Lower lobe of right lung (tissue), 2 donors: ENCODE data around the gene ARHGAP21. TPM values are rescaled to one million over a fixed set of nuclear protein-coding genes. Genes with fewer than 3 reads are reported as not detected.
"Not testable (repeated sequence)": the region's sequence is repeated elsewhere in the genome, so short reads cannot be mapped to it uniquely, and the experiment has no call there.

Experiments
- ATAC-seq, 2 donors: fragments of 200-7000 bp; cut with Tn5 transposase; one replicate each; pipeline ENCODE4 v1.9.1; 2020 to 2022; ENCODE audit warnings: mild to moderate bottlenecking in 2 of 2, moderate library complexity in 2 of 2
- DNase-seq: peaks from one replicate; pipeline ENCODE4 v3.0.0-alpha.2; 2020
- H3K27ac ChIP-seq: fragments of 200-600 bp; one replicate; pipeline ENCODE4 v1.8.0; 2022
- H3K27me3 ChIP-seq: fragments of 200-600 bp; one replicate; pipeline ENCODE4 v1.8.0; 2022; ENCODE audit warnings: low read depth
- H3K36me3 ChIP-seq: fragments of 200-600 bp; one replicate; pipeline ENCODE4 v1.8.0; 2022; ENCODE audit warnings: mild to moderate bottlenecking
- H3K4me1 ChIP-seq: fragments of 200-600 bp; one replicate; pipeline ENCODE4 v1.8.0; 2022
- H3K4me3 ChIP-seq: fragments of 200-600 bp; one replicate; pipeline ENCODE4 v1.8.0; 2022; ENCODE audit warnings: mild to moderate bottlenecking
- H3K9me3 ChIP-seq: fragments of 200-600 bp; one replicate; pipeline ENCODE4 v1.8.0; 2022
- CTCF ChIP-seq: fragments of 200-600 bp; IDR thresholded peaks from one replicate; pipeline ENCODE4 v1.8.0; 2022; ENCODE audit warnings: antibody characterized with exemption, mild to moderate bottlenecking
- intact Hi-C: fragments of 100-400 bp; cut with DNase I; formaldehyde crosslinking; loops from one replicate; pipeline ENCODE4 v1.11.0; 2022
- total RNA-seq: library from RNA; stranded (reverse); fragmentation: NEBNext Ultra II Directional; extraction: Animal tissue kit (Norgen Biotek cat#: 25700); gene quantifications from one replicate; pipeline ENCODE4 v1.2.1, GENCODE V29; 2021
- donor health status: DM: no; HTN: yes; CAD: no; lungs with severe emphysema.

Gene ARHGAP21
- total RNA-seq, 1 donor from 2014 or later, result 83.1 TPM

GRCh38 chr10:24759672-24760071 is 36.0 kb upstream of the ARHGAP21 start:
- ATAC-seq, result no peak
- Histone ChIP-seq H3K27me3 (no peaks in the 10 kb centered on the region), H3K4me3 (no peak overlapping the region), H3K36me3 (no peaks in the 10 kb centered on the region), H3K9me3 (no peaks in the 10 kb centered on the region), H3K4me1 (no peaks in the 10 kb centered on the region), H3K27ac (no peak overlapping the region)
- intact Hi-C loops, result no loop called here
- TF ChIP-seq CTCF, result no peak
- DNase-seq, result no peak

- H3K4me3 ChIP-seq, H3K9me3 ChIP-seq, H3K36me3 ChIP-seq, H3K27me3 ChIP-seq, DNase-seq, H3K27ac ChIP-seq, intact Hi-C loops, H3K4me1 ChIP-seq, ATAC-seq: not testable (repeated sequence)
Observed at GRCh38 chr10:24758254-24758653, 34.6 kb upstream of the ARHGAP21 start.

- Histone ChIP-seq H3K4me1 (no peaks in the 10 kb centered on the region), H3K36me3 (no peaks in the 10 kb centered on the region), H3K27ac (no peak overlapping the region), H3K4me3 (no peak overlapping the region), H3K27me3 (no peaks in the 10 kb centered on the region), H3K9me3 (no peaks in the 10 kb centered on the region)
- no peak for DNase-seq
- no peak for ATAC-seq
- no peak for TF ChIP-seq CTCF
- intact Hi-C loops, result no loop called here
Observed at GRCh38 chr10:24756283-24756682, 32.6 kb upstream of the ARHGAP21 start.

GRCh38 chr10:24751716-24752115 is 28.0 kb upstream of the ARHGAP21 start:
- intact Hi-C loops, result no loop called here

GRCh38 chr10:24750695-24751094 is 27.0 kb upstream of the ARHGAP21 start:
- H3K9me3 ChIP-seq, result no peaks in the 10 kb centered on the region
- TF ChIP-seq CTCF, result no peak
- DNase-seq, result no peak
- H3K4me3 ChIP-seq, result no peak overlapping the region
- intact Hi-C loops, result no loop called here
- no peaks in the 10 kb centered on the region for H3K27me3 ChIP-seq
- no peak for ATAC-seq
- no peak overlapping the region for H3K27ac ChIP-seq
- H3K36me3 ChIP-seq, result no peaks in the 10 kb centered on the region
- no peaks in the 10 kb centered on the region for H3K4me1 ChIP-seq

More at GRCh38 chr10:24751716-24752115, 28.0 kb upstream of the ARHGAP21 start:
- Histone ChIP-seq H3K36me3 (no peaks in the 10 kb centered on the region), H3K4me1 (no peaks in the 10 kb centered on the region), H3K27ac (no peak overlapping the region), H3K9me3 (no peaks in the 10 kb centered on the region), H3K27me3 (no peaks in the 10 kb centered on the region), H3K4me3 (no peak overlapping the region)
- no peak for DNase-seq
- ATAC-seq, result no peak
- TF ChIP-seq CTCF, result no peak

GRCh38 chr10:24748214-24748613 is 24.5 kb upstream of the ARHGAP21 start:
- no peak for ATAC-seq
- H3K9me3 ChIP-seq, result no peaks in the 10 kb centered on the region
- no peak overlapping the region for H3K27ac ChIP-seq
- DNase-seq, result no peak
- TF ChIP-seq CTCF, result no peak
- intact Hi-C loops, result no loop called here
- peaks cover 7% of the 10 kb centered on the region for H3K4me1 ChIP-seq
- no peaks in the 10 kb centered on the region for H3K36me3 ChIP-seq
- H3K4me3 ChIP-seq, result no peak overlapping the region
- H3K27me3 ChIP-seq, result no peaks in the 10 kb centered on the region
